Psoas muscle (tissue), 8 donors: ENCODE data around the gene DHX29. TPM values are rescaled to one million over a fixed set of nuclear protein-coding genes. Genes with fewer than 3 reads are reported as not detected.
A peak's percentile ranks its signal among the peaks of the same experiment; 100 is the strongest.

Source experiments
- ATAC-seq, 4 donors: fragments of 200-7000 bp; cut with Tn5 transposase; one replicate each; pipeline ENCODE4 v1.9.1; 2020; ENCODE audit warnings: moderate library complexity in 3 of 4, mild to moderate bottlenecking in 2 of 4
- DNase-seq, 2 donors: peaks; one replicate each; pipeline ENCODE4 v3.0.0-alpha.2; 2020
- H3K27ac ChIP-seq: fragments of 200-600 bp; one replicate; pipeline ENCODE4 v1.8.0; 2022
- H3K27me3 ChIP-seq, 3 donors: fragments of 200-600 bp in 1 of 3; one replicate each; pipeline versions ENCODE4 v1.6.1 to v1.8.0; 2013 to 2022; ENCODE audit warnings: low read length in 2 of 3, mild to moderate bottlenecking in 2 of 3, moderate library complexity in 1 of 3; ENCODE audit not compliant: insufficient read depth in 3 of 3
- H3K36me3 ChIP-seq, 2 donors: fragments of 200-600 bp in 1 of 2; one replicate each; pipeline versions ENCODE4 v1.6.1 to v1.8.0; 2013 to 2022; ENCODE audit warnings: low read depth in 1 of 2, mild to moderate bottlenecking in 1 of 2, moderate library complexity in 1 of 2; ENCODE audit not compliant: insufficient read depth in 1 of 2
- H3K4me1 ChIP-seq: fragments of 200-600 bp; one replicate; pipeline ENCODE4 v1.8.0; 2022
- H3K4me3 ChIP-seq: fragments of 200-600 bp; one replicate; pipeline ENCODE4 v1.8.0; 2022; ENCODE audit warnings: mild to moderate bottlenecking
- H3K9me3 ChIP-seq: fragments of 200-600 bp; one replicate; pipeline ENCODE4 v1.8.0; 2022
- WGBS, 3 donors: extraction: QIAGEN DNeasy Blood & Tissue Kit; methylation state at CpG; one replicate each; pipeline versions ENCODE4 v1.1.6 to v1.1.7; 2013; 5-methylcytosine and 5-hydroxymethylcytosine counted together
- intact Hi-C, 2 donors: fragments of 100-400 bp; cut with DNase I; formaldehyde crosslinking; loops; one replicate each; pipeline versions ENCODE4 v1.11.0 to v1.14.2; 2022
- polyA plus RNA-seq, 3 donors: library from polyadenylated mRNA; stranded (reverse); fragments of 200-250 nt; gene quantifications; one replicate each; pipeline ENCODE4 v1.2.3, GENCODE V29; 2013
- total RNA-seq, 4 donors: library from RNA; stranded (reverse); fragmentation: NEBNext Ultra II Directional in 2 of 4; extraction: Animal tissue kit (Norgen Biotek cat#: 25700) in 2 of 4; gene quantifications; one replicate each; pipeline versions ENCODE4 v1.2.1 to v1.2.4, GENCODE V29; 2021 to 2023
- TF ChIP-seq, protein P1 (sequence below): fragments of 200-600 bp; IDR thresholded peaks from one replicate; pipeline ENCODE4 v1.8.0; 2022; ENCODE audit warnings: antibody characterized with exemption
- donor health status: healthy with polysubstance abuse.
- donor health status: DM: no; HTN: no; CAD: no; lungs with moderate emphysema.
- donor health status: Bipolar disorder and iron deficiency.
- donor health status: healthy.
- donor health status: DM: yes; HTN: yes; CAD: no.
- donor health status: DM: no; HTN: no; CAD: no.
- donor health status: DM: no; HTN: no; CAD: no.
- donor health status: DM: yes; HTN: yes; CAD: no.

Gene DHX29
- total and polyA plus RNA-seq, 7 donors = 16.1 to 47.7 (median 28.8) TPM

- H3K4me1 ChIP-seq = no peaks in the 10 kb centered on the region
- intact Hi-C loops = loop anchor here in 1 of 2 donors (2.0 kb wide), 1 partner anchor 15 kb away; no protein-coding TSS in a partner anchor
- DNase-seq (no peak), ATAC-seq (no peak)
- no peaks in the 10 kb centered on the region for H3K9me3 ChIP-seq
- TF ChIP-seq, protein P1, sequence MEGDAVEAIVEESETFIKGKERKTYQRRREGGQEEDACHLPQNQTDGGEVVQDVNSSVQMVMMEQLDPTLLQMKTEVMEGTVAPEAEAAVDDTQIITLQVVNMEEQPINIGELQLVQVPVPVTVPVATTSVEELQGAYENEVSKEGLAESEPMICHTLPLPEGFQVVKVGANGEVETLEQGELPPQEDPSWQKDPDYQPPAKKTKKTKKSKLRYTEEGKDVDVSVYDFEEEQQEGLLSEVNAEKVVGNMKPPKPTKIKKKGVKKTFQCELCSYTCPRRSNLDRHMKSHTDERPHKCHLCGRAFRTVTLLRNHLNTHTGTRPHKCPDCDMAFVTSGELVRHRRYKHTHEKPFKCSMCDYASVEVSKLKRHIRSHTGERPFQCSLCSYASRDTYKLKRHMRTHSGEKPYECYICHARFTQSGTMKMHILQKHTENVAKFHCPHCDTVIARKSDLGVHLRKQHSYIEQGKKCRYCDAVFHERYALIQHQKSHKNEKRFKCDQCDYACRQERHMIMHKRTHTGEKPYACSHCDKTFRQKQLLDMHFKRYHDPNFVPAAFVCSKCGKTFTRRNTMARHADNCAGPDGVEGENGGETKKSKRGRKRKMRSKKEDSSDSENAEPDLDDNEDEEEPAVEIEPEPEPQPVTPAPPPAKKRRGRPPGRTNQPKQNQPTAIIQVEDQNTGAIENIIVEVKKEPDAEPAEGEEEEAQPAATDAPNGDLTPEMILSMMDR = no peak
- no peak overlapping the region for H3K27ac ChIP-seq
- H3K4me3 ChIP-seq = no peak overlapping the region
- H3K27me3 ChIP-seq = no peaks in the 10 kb centered on the region
- peaks cover 7 to 100% of the 10 kb centered on the region in 2 donors for H3K36me3 ChIP-seq
Observed at GRCh38 chr5:55289808-55290207, 17.7 kb downstream of the DHX29 start.

DNA sequence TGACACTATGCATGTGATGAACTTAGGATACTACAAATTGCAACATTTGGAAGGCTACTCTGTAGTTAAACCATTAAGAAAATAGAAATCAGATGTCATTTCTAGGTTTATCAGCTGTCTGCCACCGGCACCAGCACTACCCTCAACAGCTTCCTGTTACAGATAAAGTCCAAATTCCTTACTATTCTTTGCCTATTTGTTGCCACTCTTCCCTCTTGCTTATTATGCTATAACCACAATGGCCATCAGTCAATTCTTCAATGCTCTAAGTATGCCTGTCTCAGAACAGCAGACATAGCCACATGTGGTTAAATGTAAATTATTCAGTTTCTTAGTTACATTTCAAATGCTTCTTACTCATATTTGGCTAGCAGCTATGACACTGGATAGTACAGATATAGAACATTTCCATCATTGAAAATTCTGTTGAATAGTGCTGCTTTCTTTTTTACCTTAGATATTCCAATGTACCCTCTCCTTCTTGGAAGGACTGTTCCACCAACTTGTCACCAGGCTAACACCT lies 21.0 kb downstream of the DHX29 start:
- no peaks in the 10 kb centered on the region for H3K9me3 ChIP-seq
- TF ChIP-seq, protein P1 = no peak
- peaks cover 4 to 100% of the 10 kb centered on the region in 2 donors for H3K36me3 ChIP-seq
- no peak overlapping the region for H3K27ac ChIP-seq
- intact Hi-C loops = no loop called here
- WGBS, 3 donors = 84 to 90% (median 87%) methylated on average over 1 of the region's 1 CpG
- H3K27me3 ChIP-seq = no peaks in the 10 kb centered on the region
- H3K4me1 ChIP-seq = no peaks in the 10 kb centered on the region
- DNase-seq (no peak), ATAC-seq (no peak)
- H3K4me3 ChIP-seq = no peak overlapping the region

GRCh38 chr5:55278778-55279177 lies 28.7 kb downstream of the DHX29 start:
- Histone ChIP-seq H3K4me3 (no peak overlapping the region), H3K4me1 (no peaks in the 10 kb centered on the region), H3K9me3 (no peaks in the 10 kb centered on the region), H3K36me3 (peaks cover 5 to 99% of the 10 kb centered on the region in 2 donors), H3K27me3 (no peaks in the 10 kb centered on the region), H3K27ac (no peak overlapping the region)
- TF ChIP-seq, protein P1 = no peak
- intact Hi-C loops = loop anchor here (5.0 to 10.0 kb wide), 2 partner anchors 664 to 676 kb away; no protein-coding TSS in a partner anchor
- ATAC-seq = no peak
- DNase-seq = no peak
- WGBS, 3 donors = 88 to 95% (median 92%) methylated on average over 4 of the region's 4 CpGs

- WGBS, 3 donors = 90 to 96% (median 91%) methylated on average over 1 of the region's 1 CpG
- H3K4me3 ChIP-seq = no peak overlapping the region
- ATAC-seq (peak in 3 of 4 donors; percentile 66 to 91 (median 81)), DNase-seq (no peak)
- H3K27ac ChIP-seq = peak overlapping the region; percentile 25
- peaks cover 5 to 99% of the 10 kb centered on the region in 2 donors for H3K36me3 ChIP-seq
- intact Hi-C loops = loop anchor here (5.0 to 10.0 kb wide), 2 partner anchors 666 to 678 kb away; no protein-coding TSS in a partner anchor
- TF ChIP-seq, protein P1 = no peak
- no peaks in the 10 kb centered on the region for H3K27me3 ChIP-seq
- no peaks in the 10 kb centered on the region for H3K4me1 ChIP-seq
- H3K9me3 ChIP-seq = no peaks in the 10 kb centered on the region
Observed at GRCh38 chr5:55276771-55277170, 30.7 kb downstream of the DHX29 start.

GRCh38 chr5:55258339-55258738 lies 49.2 kb downstream of the DHX29 start:
- TF ChIP-seq, protein P1 = no peak
- ATAC-seq (no peak), DNase-seq (no peak)
- WGBS, 3 donors = 93 to 98% (median 96%) methylated on average over 3 of the region's 3 CpGs
- Histone ChIP-seq H3K36me3 (peaks cover 7 to 98% of the 10 kb centered on the region in 2 donors), H3K27ac (no peak overlapping the region), H3K4me1 (no peaks in the 10 kb centered on the region), H3K9me3 (no peaks in the 10 kb centered on the region), H3K27me3 (no peaks in the 10 kb centered on the region), H3K4me3 (no peak overlapping the region)
- intact Hi-C loops = loop anchor here (5.0 to 10.0 kb wide), 2 partner anchors 39 to 936 kb away; no protein-coding TSS in a partner anchor
